GM12878 (cell line): Measurements from ENCODE around the gene ANXA4. TPM values are rescaled to one million over a fixed set of nuclear protein-coding genes. Genes with fewer than 3 reads are reported as not detected.

Experiments
- ATAC-seq: fragments of 200-7000 bp; cut with Tn5 transposase; 3 replicates; pipeline ENCODE4 v1.9.1; 2020; ENCODE audit warnings: mild to moderate bottlenecking, moderate library complexity
- BruUV-seq: library from RNA; stranded (reverse); fragments of 400-500 nt; replicated peaks from 2 replicates; lab custom pipeline; 2021; lab: Mats Ljungman, UMichigan
- CTCF ChIA-PET: fragments of 300-600 bp; sonication (Branson Sonifier 250); formaldehyde crosslinking; extraction: SDS; loops from one replicate; lab custom pipeline; 2021; ENCODE audit warnings: inconsistent platforms; lab: Yijun Ruan, JAX
- POLR2A ChIA-PET: fragments of 350-600 bp; formaldehyde crosslinking; extraction: SDS; loops from one replicate; lab custom pipeline; 2021; ENCODE audit warnings: inconsistent platforms; lab: Charles Lee
- RAD21 ChIA-PET: fragments of 300-600 bp; sonication (Branson Sonifier 250); formaldehyde crosslinking; loops from one replicate; lab custom pipeline; 2023; ENCODE audit warnings: antibody characterized with exemption; ENCODE audit not compliant: unreplicated experiment; lab: Charles Lee
- SMC1A ChIA-PET: fragments of 300-600 bp; sonication (Branson Sonifier 250); formaldehyde crosslinking; loops from one replicate; lab custom pipeline; 2023; ENCODE audit not compliant: unreplicated experiment, uncharacterized antibody; lab: Charles Lee
- DNase-seq: peaks from one replicate; pipeline ENCODE4 v3.0.0-alpha.2; 2011; ENCODE audit warnings: low read depth, low spot score
- FAIRE-seq: peaks from 3 replicates; lab custom pipeline; 2011; peaks lifted over from hg19 to GRCh38; lab: Jason Lieb, UNC
- H2AFZ ChIP-seq: 2 replicates; pipeline ENCODE4 v1.6.0; 2011; ENCODE audit warnings: low read depth, low read length, control low read depth; ENCODE audit not compliant: control insufficient read depth
- H3K27ac ChIP-seq: 2 replicates; pipeline ENCODE4 v1.5.1; 2011; ENCODE audit warnings: control low read depth; ENCODE audit not compliant: control insufficient read depth, insufficient read depth
- H3K27me3 ChIP-seq, 2 experiments: replicated peaks in 1 of 2; 2 replicates each; pipeline versions ENCODE4 v1.6.0 to v1.6.1; 2011; ENCODE audit warnings: low read length in 1 of 2; ENCODE audit not compliant: control insufficient read depth in 2 of 2, insufficient read depth in 2 of 2
- H3K36me3 ChIP-seq, 2 experiments: 2 replicates each; pipeline ENCODE4 v1.5.1; 2011; ENCODE audit warnings: low read length in 1 of 2; ENCODE audit not compliant: control insufficient read depth in 2 of 2, insufficient read depth in 2 of 2
- H3K4me1 ChIP-seq: 2 replicates; pipeline ENCODE4 v1.6.1; 2011; ENCODE audit warnings: mild to moderate bottlenecking, low read length, moderate library complexity, mixed read lengths; ENCODE audit not compliant: control insufficient read depth, insufficient read depth
- H3K4me2 ChIP-seq: 2 replicates; pipeline ENCODE4 v1.6.0; 2011; ENCODE audit warnings: control low read depth; ENCODE audit not compliant: control insufficient read depth, insufficient read depth
- H3K4me3 ChIP-seq: fragments of 200-600 bp; sonication (generic); 2 replicates; pipeline ENCODE4 v1.5.1; 2016
- H3K79me2 ChIP-seq: 2 replicates; pipeline ENCODE4 v1.6.0; 2011; ENCODE audit warnings: low read length; ENCODE audit not compliant: control insufficient read depth, insufficient read depth
- H3K9ac ChIP-seq: 2 replicates; pipeline ENCODE4 v1.8.0; 2011; ENCODE audit warnings: low read length, control low read depth, mixed read lengths; ENCODE audit not compliant: control insufficient read depth, insufficient read depth
- H3K9me3 ChIP-seq: replicated peaks from 3 replicates; pipeline ENCODE4 v1.5.1; 2011; ENCODE audit warnings: mild to moderate bottlenecking, low read length; ENCODE audit not compliant: control insufficient read depth, insufficient read depth
- H4K20me1 ChIP-seq: 2 replicates; pipeline ENCODE4 v1.6.0; 2011; ENCODE audit not compliant: control insufficient read depth, insufficient read depth
- ATF2 ChIP-seq: IDR thresholded peaks from 2 replicates; pipeline ENCODE4 v1.6.1; 2012; ENCODE audit warnings: low read length, inconsistent platforms
- ATF7 ChIP-seq: fragments of 450-650 bp; IDR thresholded peaks from 2 replicates; pipeline ENCODE4 v1.6.1; 2016; ENCODE audit warnings: low read depth, mild to moderate bottlenecking
- BHLHE40 ChIP-seq, 2 experiments: fragments of 450-650 bp in 1 of 2; IDR thresholded peaks; 2 replicates each; pipeline ENCODE4 v1.6.1; 2011 to 2017; ENCODE audit warnings: low read depth in 2 of 2, borderline replicate concordance in 1 of 2, improper control_type of control experiment in 1 of 2, low read length in 1 of 2, mild to moderate bottlenecking in 1 of 2
- CBFB ChIP-seq: IDR thresholded peaks from 2 replicates; pipeline ENCODE4 v1.6.1; 2016; ENCODE audit warnings: antibody characterized with exemption, low read depth
- DPF2 ChIP-seq: fragments of 450-650 bp; IDR thresholded peaks from 2 replicates; pipeline ENCODE4 v1.6.1; 2017; ENCODE audit warnings: mild to moderate bottlenecking
- GATAD2B ChIP-seq: fragments of 450-650 bp; conservative IDR thresholded peaks from 2 replicates; pipeline ENCODE4 v1.6.1; 2017; ENCODE audit warnings: low read depth, mild to moderate bottlenecking, moderate library complexity
- HDAC6 ChIP-seq: fragments of 200-600 bp; sonication (generic); IDR thresholded peaks from one replicate; pipeline ENCODE4 v1.8.0; 2017; ENCODE audit warnings: antibody characterized with exemption; ENCODE audit not compliant: unreplicated experiment
- IKZF2 ChIP-seq, 2 experiments: fragments of 450-650 bp; IDR thresholded peaks; 2 replicates each; pipeline ENCODE4 v1.6.1; 2017; ENCODE audit warnings: mild to moderate bottlenecking in 2 of 2, moderate library complexity in 2 of 2
- JUNB ChIP-seq: IDR thresholded peaks from 2 replicates; pipeline ENCODE4 v1.6.1; 2016; ENCODE audit warnings: antibody characterized with exemption, mild to moderate bottlenecking
- PML ChIP-seq: IDR thresholded peaks from 2 replicates; pipeline ENCODE4 v1.6.1; 2012; ENCODE audit warnings: low read length, inconsistent platforms
- RCOR1 ChIP-seq: conservative IDR thresholded peaks from 2 replicates; pipeline ENCODE4 v1.6.1; 2012; ENCODE audit warnings: low read depth, low read length, improper control_type of control experiment
- WRNIP1 ChIP-seq: IDR thresholded peaks from 2 replicates; pipeline ENCODE4 v1.6.1; 2011; ENCODE audit warnings: low read depth, low read length, improper control_type of control experiment, borderline replicate concordance
- ZNF622 ChIP-seq: fragments of 450-650 bp; IDR thresholded peaks from 2 replicates; pipeline ENCODE4 v1.6.1; 2017; ENCODE audit warnings: mild to moderate bottlenecking, inconsistent platforms
- whole genome bisulfite sequencing: methylation state at CpG from one replicate; pipeline ENCODE4 v1.1.6; 2016; ENCODE audit warnings: low lambda C conversion rate; ENCODE audit not compliant: insufficient replicate concordance, insufficient coverage; ENCODE audit errors: missing lambda C conversion rate; 5-methylcytosine and 5-hydroxymethylcytosine counted together
- in situ Hi-C: fragments of 300-500 bp; cut with MboI; formaldehyde crosslinking; loops from 9 replicates; pipeline ENCODE4 v1.14.3; 2018; ENCODE audit warnings: mixed read lengths
- intact Hi-C: fragments of 100-400 bp; cut with micrococcal nuclease; formaldehyde crosslinking; loops from one replicate; pipeline ENCODE4 v1.14.2; 2022; ENCODE audit not compliant: unreplicated experiment
- polyA plus RNA-seq, 11 experiments: library from polyadenylated mRNA; depleted of rRNA in 4 of 11; unstranded in 6 of 11; stranded (reverse) in 5 of 11; fragments of >200 nt; fragmentation: Nextera tagmentation in 4 of 11; fragmentation: Illumina TruSeq in 1 of 11; extraction: Ambion mirVana in 4 of 11; extraction: Trizol in 1 of 11; gene quantifications; 1 replicate in 1 of 11; 2 replicates in 10 of 11; pipeline versions ENCODE4 v1.2.1 to v1.2.3, GENCODE V29; 2011 to 2016; ENCODE audit warnings: inconsistent platforms in 2 of 11, missing spikeins in 2 of 11, low read depth in 1 of 11
- total RNA-seq, 4 experiments: library from RNA; depleted of rRNA in 3 of 4; stranded (reverse); fragments of >200 nt in 3 of 4; fragmentation: Illumina TruSeq in 1 of 4; extraction: Trizol in 1 of 4; gene quantifications; 2 replicates each; pipeline versions ENCODE4 v1.2.1 to v1.2.3, GENCODE V29; 2013 to 2021
- TF ChIP-seq, protein P1 (sequence below): fragments of 450-650 bp; IDR thresholded peaks from 2 replicates; pipeline ENCODE4 v1.6.1; 2017; ENCODE audit warnings: low read depth, mild to moderate bottlenecking, moderate library complexity
- TF ChIP-seq, protein P2 (sequence below), 3 experiments: IDR thresholded peaks in 2 of 3; conservative IDR thresholded peaks in 1 of 3; 2 replicates each; pipeline ENCODE4 v1.5.1; 2011; ENCODE audit warnings: low read depth in 3 of 3, low read length in 3 of 3, mild to moderate bottlenecking in 3 of 3, control low read depth in 2 of 3, moderate library complexity in 2 of 3, inconsistent platforms in 1 of 3, mixed read lengths in 1 of 3; ENCODE audit not compliant: control insufficient read depth in 2 of 3, insufficient read depth in 1 of 3; ENCODE audit errors: extremely low read depth in 1 of 3

ANXA4 gene
- total and polyA plus RNA-seq, 10 of the 15 experiments (the other 5 are each of a cell fraction or from before 2014, with no cell fraction given): 16.3 to 97.2 (median 71.0) TPM

GRCh38 chr2:69770193-69770702, 28.3 kb downstream of the ANXA4 start:
- no peak overlapping the region for H3K4me3 ChIP-seq
- ChIA-PET SMC1A (interaction anchor here (1.0 to 7.2 kb wide), 8 partner anchors 8 to 333 kb away, joined by 3 to 61 read pairs (median 6); partner anchors contain the start of gene NFU1), RAD21 (interaction anchor here (1.5 to 1.8 kb wide), 2 partner anchors 20 to 29 kb away, joined by 5 to 6 read pairs; no protein-coding TSS in a partner anchor), CTCF (interaction anchor here (1.4 to 1.6 kb wide), 2 partner anchors 31 to 46 kb away, joined by 3 to 6 read pairs; no protein-coding TSS in a partner anchor), POLR2A (interaction anchor here (0.6 to 1.9 kb wide), 2 partner anchors 17 to 26 kb away, joined by 8 read pairs; no protein-coding TSS in a partner anchor)
- H3K4me2 ChIP-seq: no peak overlapping the region
- no peak for DNase-seq
- H2AFZ ChIP-seq: no peak overlapping the region
- no peak overlapping the region for H3K9ac ChIP-seq
- peaks cover 9% of the 10 kb centered on the region for H3K79me2 ChIP-seq
- 65% methylated on average over 5 of the region's 5 CpGs for WGBS
- intact Hi-C loops: no loop called here
- no TSS peak for BruUV-seq
- no peaks in the 10 kb centered on the region for H3K36me3 ChIP-seq
- H3K4me1 ChIP-seq: peaks cover 60% of the 10 kb centered on the region
- in situ Hi-C loops: no loop called here
- peak; percentile 62 for ATAC-seq
- FAIRE-seq: no peak
- no peaks in the 10 kb centered on the region for H4K20me1 ChIP-seq
- no peaks in the 10 kb centered on the region for H3K9me3 ChIP-seq
- H3K27me3 ChIP-seq: no peaks in the 10 kb centered on the region
- H3K27ac ChIP-seq: no peak overlapping the region
- TF ChIP-seq JUNB (peak; percentile 12; the same call in 1 of the 2 replicates), PML (no peak), ATF7 (peak; percentile 57), BHLHE40 (IDR thresholded peaks at IDR 0.05; ENCODE audit: borderline replicate concordance in 1 of 2, low read depth in 2 of 2, low read length in 1 of 2) (peak in 1 of 2 experiments; percentile 47; a peak in 1 of 4 replicates), IKZF2 (IDR thresholded peaks at IDR 0.05) (peak; percentile 77 to 86), CBFB (no peak), RCOR1 (no peak), DPF2 (peak; percentile 60), ATF2 (0 out of 2 replicates have a peak, but pooled peaks have one; percentile 28), GATAD2B (0 out of 2 replicates have a peak, but pooled peaks have one; percentile 22), ZNF622 (no peak), HDAC6 (no peak), WRNIP1 (no peak)
- TF ChIP-seq, protein P1, sequence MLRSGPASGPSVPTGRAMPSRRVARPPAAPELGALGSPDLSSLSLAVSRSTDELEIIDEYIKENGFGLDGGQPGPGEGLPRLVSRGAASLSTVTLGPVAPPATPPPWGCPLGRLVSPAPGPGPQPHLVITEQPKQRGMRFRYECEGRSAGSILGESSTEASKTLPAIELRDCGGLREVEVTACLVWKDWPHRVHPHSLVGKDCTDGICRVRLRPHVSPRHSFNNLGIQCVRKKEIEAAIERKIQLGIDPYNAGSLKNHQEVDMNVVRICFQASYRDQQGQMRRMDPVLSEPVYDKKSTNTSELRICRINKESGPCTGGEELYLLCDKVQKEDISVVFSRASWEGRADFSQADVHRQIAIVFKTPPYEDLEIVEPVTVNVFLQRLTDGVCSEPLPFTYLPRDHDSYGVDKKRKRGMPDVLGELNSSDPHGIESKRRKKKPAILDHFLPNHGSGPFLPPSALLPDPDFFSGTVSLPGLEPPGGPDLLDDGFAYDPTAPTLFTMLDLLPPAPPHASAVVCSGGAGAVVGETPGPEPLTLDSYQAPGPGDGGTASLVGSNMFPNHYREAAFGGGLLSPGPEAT: peak; percentile 60; the same call in 1 of the 2 replicates
- TF ChIP-seq, protein P2, sequence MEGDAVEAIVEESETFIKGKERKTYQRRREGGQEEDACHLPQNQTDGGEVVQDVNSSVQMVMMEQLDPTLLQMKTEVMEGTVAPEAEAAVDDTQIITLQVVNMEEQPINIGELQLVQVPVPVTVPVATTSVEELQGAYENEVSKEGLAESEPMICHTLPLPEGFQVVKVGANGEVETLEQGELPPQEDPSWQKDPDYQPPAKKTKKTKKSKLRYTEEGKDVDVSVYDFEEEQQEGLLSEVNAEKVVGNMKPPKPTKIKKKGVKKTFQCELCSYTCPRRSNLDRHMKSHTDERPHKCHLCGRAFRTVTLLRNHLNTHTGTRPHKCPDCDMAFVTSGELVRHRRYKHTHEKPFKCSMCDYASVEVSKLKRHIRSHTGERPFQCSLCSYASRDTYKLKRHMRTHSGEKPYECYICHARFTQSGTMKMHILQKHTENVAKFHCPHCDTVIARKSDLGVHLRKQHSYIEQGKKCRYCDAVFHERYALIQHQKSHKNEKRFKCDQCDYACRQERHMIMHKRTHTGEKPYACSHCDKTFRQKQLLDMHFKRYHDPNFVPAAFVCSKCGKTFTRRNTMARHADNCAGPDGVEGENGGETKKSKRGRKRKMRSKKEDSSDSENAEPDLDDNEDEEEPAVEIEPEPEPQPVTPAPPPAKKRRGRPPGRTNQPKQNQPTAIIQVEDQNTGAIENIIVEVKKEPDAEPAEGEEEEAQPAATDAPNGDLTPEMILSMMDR (IDR thresholded peaks at IDR 0.05 in 2 of 3, conservative IDR thresholded peaks at IDR 0.05 in 1 of 3; ENCODE audit: control insufficient read depth in 2 of 3, extremely low read depth in 1 of 3, insufficient read depth in 1 of 3, low read depth in 3 of 3, low read length in 3 of 3): no peak
